Measurements from ENCODE around the gene PRR14. TPM values are rescaled to one million over a fixed set of nuclear protein-coding genes. Genes with fewer than 3 reads are reported as not detected.

The PRR14 gene
- total RNA-seq, 1 experiment from 2014 or later, result 77.6 TPM

DNA sequence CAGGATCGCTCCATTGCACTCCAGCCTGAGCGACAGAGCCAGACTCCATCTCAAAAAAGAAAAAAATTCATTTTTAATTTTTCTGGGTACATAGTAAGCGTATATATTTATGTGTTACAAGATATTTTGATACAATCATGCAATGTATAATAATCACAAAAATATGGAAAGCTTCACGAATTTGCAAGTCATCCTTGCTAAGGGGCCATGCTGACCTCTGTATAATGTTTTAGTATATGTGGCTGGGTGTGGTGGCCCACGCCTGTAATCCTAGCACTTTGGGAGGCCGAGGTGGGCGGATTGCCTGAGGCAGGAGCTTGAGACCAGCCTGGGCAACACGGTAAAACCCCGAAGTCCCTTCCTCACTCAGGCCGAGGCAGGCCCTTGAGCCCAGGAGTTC, 24.4 kb downstream of the PRR14 start:
- ChIA-PET POLR2A (no interaction called here), CTCF (no interaction called here)
- BruUV-seq (replicated peaks), result no TSS peak
- in situ Hi-C loops (cut with HindIII; ENCODE audit: low pct_unique_long_range_greater_than_20kb, low sequenced_read_pairs) (no loop called here), intact Hi-C loops (cut with micrococcal nuclease; ENCODE audit: unreplicated experiment) (no loop called here)
- H3K36me3 ChIP-seq (ENCODE audit: control insufficient read depth, insufficient read depth, low read length), result 0 out of 2 replicates have a peak, but pooled peaks cover 2% of the 10 kb centered on the region
- TF ChIP-seq, protein P1, sequence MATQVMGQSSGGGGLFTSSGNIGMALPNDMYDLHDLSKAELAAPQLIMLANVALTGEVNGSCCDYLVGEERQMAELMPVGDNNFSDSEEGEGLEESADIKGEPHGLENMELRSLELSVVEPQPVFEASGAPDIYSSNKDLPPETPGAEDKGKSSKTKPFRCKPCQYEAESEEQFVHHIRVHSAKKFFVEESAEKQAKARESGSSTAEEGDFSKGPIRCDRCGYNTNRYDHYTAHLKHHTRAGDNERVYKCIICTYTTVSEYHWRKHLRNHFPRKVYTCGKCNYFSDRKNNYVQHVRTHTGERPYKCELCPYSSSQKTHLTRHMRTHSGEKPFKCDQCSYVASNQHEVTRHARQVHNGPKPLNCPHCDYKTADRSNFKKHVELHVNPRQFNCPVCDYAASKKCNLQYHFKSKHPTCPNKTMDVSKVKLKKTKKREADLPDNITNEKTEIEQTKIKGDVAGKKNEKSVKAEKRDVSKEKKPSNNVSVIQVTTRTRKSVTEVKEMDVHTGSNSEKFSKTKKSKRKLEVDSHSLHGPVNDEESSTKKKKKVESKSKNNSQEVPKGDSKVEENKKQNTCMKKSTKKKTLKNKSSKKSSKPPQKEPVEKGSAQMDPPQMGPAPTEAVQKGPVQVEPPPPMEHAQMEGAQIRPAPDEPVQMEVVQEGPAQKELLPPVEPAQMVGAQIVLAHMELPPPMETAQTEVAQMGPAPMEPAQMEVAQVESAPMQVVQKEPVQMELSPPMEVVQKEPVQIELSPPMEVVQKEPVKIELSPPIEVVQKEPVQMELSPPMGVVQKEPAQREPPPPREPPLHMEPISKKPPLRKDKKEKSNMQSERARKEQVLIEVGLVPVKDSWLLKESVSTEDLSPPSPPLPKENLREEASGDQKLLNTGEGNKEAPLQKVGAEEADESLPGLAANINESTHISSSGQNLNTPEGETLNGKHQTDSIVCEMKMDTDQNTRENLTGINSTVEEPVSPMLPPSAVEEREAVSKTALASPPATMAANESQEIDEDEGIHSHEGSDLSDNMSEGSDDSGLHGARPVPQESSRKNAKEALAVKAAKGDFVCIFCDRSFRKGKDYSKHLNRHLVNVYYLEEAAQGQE (IDR thresholded peaks at IDR 0.05; ENCODE audit: insufficient read depth in 1 of 2, low read depth in 2 of 2, low read length in 1 of 2), result no peak
- no peak for TF ChIP-seq SIN3A (IDR thresholded peaks at IDR 0.05; ENCODE audit: borderline replicate concordance, insufficient read depth, low read depth, low read length)
- TF ChIP-seq, protein P2, sequence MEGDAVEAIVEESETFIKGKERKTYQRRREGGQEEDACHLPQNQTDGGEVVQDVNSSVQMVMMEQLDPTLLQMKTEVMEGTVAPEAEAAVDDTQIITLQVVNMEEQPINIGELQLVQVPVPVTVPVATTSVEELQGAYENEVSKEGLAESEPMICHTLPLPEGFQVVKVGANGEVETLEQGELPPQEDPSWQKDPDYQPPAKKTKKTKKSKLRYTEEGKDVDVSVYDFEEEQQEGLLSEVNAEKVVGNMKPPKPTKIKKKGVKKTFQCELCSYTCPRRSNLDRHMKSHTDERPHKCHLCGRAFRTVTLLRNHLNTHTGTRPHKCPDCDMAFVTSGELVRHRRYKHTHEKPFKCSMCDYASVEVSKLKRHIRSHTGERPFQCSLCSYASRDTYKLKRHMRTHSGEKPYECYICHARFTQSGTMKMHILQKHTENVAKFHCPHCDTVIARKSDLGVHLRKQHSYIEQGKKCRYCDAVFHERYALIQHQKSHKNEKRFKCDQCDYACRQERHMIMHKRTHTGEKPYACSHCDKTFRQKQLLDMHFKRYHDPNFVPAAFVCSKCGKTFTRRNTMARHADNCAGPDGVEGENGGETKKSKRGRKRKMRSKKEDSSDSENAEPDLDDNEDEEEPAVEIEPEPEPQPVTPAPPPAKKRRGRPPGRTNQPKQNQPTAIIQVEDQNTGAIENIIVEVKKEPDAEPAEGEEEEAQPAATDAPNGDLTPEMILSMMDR (IDR thresholded peaks at IDR 0.05), result no peak
- TF ChIP-seq TCF7L2 (IDR thresholded peaks at IDR 0.05; ENCODE audit: low read depth, low read length), result no peak
- no peak for TF ChIP-seq POLR2AphosphoS5 (IDR thresholded peaks at IDR 0.05; ENCODE audit: low read depth, low read length)
- no peaks in the 10 kb centered on the region for H3K4me1 ChIP-seq (ENCODE audit: control insufficient read depth, insufficient read depth, low read length)
- no peaks in the 10 kb centered on the region for H3K9me3 ChIP-seq (ENCODE audit: control insufficient read depth, insufficient read depth, low read depth, low read length)
- H3K4me3 ChIP-seq (ENCODE audit: low read depth in 2 of 2, low read length in 2 of 2), result no peak overlapping the region
- no peak overlapping the region for H3K27ac ChIP-seq (ENCODE audit: low read length)
- ATAC-seq, result no peak
- DNase-seq (ENCODE audit: low read depth, low spot score), result no peak
- H3K27me3 ChIP-seq (ENCODE audit: control insufficient read depth, insufficient read depth, low read length), result no peaks in the 10 kb centered on the region

DNA sequence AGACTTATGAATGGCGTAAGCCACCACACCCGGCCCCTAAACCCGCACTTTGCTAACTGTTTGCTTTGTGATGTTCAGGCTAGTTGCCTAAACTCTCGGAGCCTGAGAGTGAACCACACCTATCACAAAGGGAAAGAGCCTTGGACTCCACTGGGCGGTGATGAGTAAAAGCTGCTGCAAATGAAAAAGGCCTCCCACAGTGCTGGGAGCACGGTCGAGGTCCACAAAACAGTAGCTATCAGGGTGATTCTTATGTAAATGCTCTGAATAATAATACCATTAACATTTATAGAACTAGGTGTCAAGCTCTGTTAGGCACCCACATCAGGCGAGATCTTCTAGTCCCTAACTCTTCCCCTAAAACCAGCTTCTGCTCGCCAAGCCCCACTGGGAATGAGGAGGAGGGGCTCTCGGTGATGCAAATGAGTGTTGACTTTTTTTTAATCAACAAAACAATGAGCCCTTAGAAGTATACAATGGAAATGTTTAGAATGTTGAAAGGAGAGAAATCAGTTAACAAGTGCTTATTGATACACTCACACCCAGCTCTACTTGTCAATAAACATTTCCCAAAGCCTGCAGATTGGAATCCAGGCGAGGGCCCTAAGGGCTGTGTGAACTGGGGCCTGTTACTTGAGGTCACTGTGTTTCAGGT, 27.3 kb downstream of the PRR14 start:
- ChIA-PET CTCF (interaction anchor here (0.5 kb wide), 1 partner anchor 15 kb away, joined by 3 read pairs; no protein-coding TSS in a partner anchor), POLR2A (no interaction called here)
- ATAC-seq (no peak), DNase-seq (ENCODE audit: low read depth, low spot score) (no peak)
- no peaks in the 10 kb centered on the region for H3K4me1 ChIP-seq (ENCODE audit: control insufficient read depth, insufficient read depth, low read length)
- H3K9me3 ChIP-seq (ENCODE audit: control insufficient read depth, insufficient read depth, low read depth, low read length), result no peaks in the 10 kb centered on the region
- H3K27me3 ChIP-seq (ENCODE audit: control insufficient read depth, insufficient read depth, low read length), result no peaks in the 10 kb centered on the region
- in situ Hi-C loops (cut with HindIII; ENCODE audit: low pct_unique_long_range_greater_than_20kb, low sequenced_read_pairs) (no loop called here), intact Hi-C loops (cut with micrococcal nuclease; ENCODE audit: unreplicated experiment) (no loop called here)
- TF ChIP-seq SIN3A (IDR thresholded peaks at IDR 0.05; ENCODE audit: borderline replicate concordance, insufficient read depth, low read depth, low read length) (no peak), TCF7L2 (IDR thresholded peaks at IDR 0.05; ENCODE audit: low read depth, low read length) (no peak), POLR2AphosphoS5 (IDR thresholded peaks at IDR 0.05; ENCODE audit: low read depth, low read length) (no peak)
- TF ChIP-seq, protein P2 (IDR thresholded peaks at IDR 0.05), result no peak
- TF ChIP-seq, protein P1 (IDR thresholded peaks at IDR 0.05; ENCODE audit: insufficient read depth in 1 of 2, low read depth in 2 of 2, low read length in 1 of 2), result no peak
- no TSS peak for BruUV-seq (replicated peaks)
- no peak overlapping the region for H3K4me3 ChIP-seq (ENCODE audit: low read depth in 2 of 2, low read length in 2 of 2)
- H3K27ac ChIP-seq (ENCODE audit: low read length), result no peak overlapping the region
- H3K36me3 ChIP-seq (ENCODE audit: control insufficient read depth, insufficient read depth, low read length), result no peaks in the 10 kb centered on the region

Measured in Panc1 (cell line).